GM21717 (cell line): ENCODE measurements around the gene UBASH3A.

Experiments used
- ATAC-seq: cut with Tn5 transposase; IDR thresholded peaks from one replicate; pipeline ENCODE4 v1.9.1; 2021; ENCODE audit warnings: mild to moderate bottlenecking, moderate library complexity; ENCODE audit not compliant: unreplicated experiment

Gene UBASH3A

GRCh38 chr21:42480736-42481135, 77.0 kb downstream of the UBASH3A start:
- no peak for ATAC-seq

GRCh38 chr21:42481169-42481568, 77.5 kb downstream of the UBASH3A start:
- no peak for ATAC-seq

GRCh38 chr21:42484966-42485365, 81.3 kb downstream of the UBASH3A start:
- no peak for ATAC-seq

GRCh38 chr21:42486072-42486471, 82.4 kb downstream of the UBASH3A start:
- ATAC-seq: no peak

GRCh38 chr21:42486531-42486930, 82.8 kb downstream of the UBASH3A start:
- no peak for ATAC-seq

- no peak for ATAC-seq
These were observed 85.4 kb downstream of the UBASH3A start for GRCh38 chr21:42489006-42489563.

GRCh38 chr21:42489991-42490390, 86.3 kb downstream of the UBASH3A start:
- no peak for ATAC-seq

- no peak for ATAC-seq
These were observed 87.0 kb downstream of the UBASH3A start for GRCh38 chr21:42490720-42491119.

GRCh38 chr21:42491328-42491727, 87.6 kb downstream of the UBASH3A start:
- no peak for ATAC-seq

GRCh38 chr21:42492201-42492600, 88.5 kb downstream of the UBASH3A start:
- ATAC-seq: no peak

GRCh38 chr21:42493109-42494060, 89.7 kb downstream of the UBASH3A start:
- ATAC-seq: no peak

- no peak for ATAC-seq
These were observed 91.3 kb downstream of the UBASH3A start for GRCh38 chr21:42495027-42495426.

GRCh38 chr21:42495765-42496119, 92.0 kb downstream of the UBASH3A start:
- peak; percentile 21 for ATAC-seq

- peak; percentile 96 for ATAC-seq
These were observed 92.6 kb downstream of the UBASH3A start, which contains the start of gene RSPH1 for GRCh38 chr21:42496120-42496838. TSS of gene RSPH1 (minus strand) at chr21:42496224. CDS start at chr21:42496186, 38 bp downstream.

GRCh38 chr21:42496839-42497202, 93.1 kb downstream of the UBASH3A start:
- ATAC-seq: no peak
